K562 (cell line): ENCODE results near the gene COG2. TPM values are rescaled to one million over a fixed set of nuclear protein-coding genes. Genes with fewer than 3 reads are reported as not detected.

Source experiments
- ATF7 ChIP-seq: fragments of 450-650 bp; IDR thresholded peaks from 2 replicates; pipeline ENCODE4 v1.7.1; 2014; ENCODE audit warnings: mild to moderate bottlenecking, moderate library complexity
- HEY1 ChIP-seq: fragments of 250-450 bp; sonication (Bioruptor Pico); IDR thresholded peaks from 2 replicates; pipeline ENCODE4 v1.5.0; 2020; ENCODE audit warnings: mild to moderate bottlenecking, moderate library complexity, borderline replicate concordance
- MBD2 ChIP-seq: sonication (generic); IDR thresholded peaks from 2 replicates; pipeline ENCODE4 v1.6.1; 2016; ENCODE audit warnings: low read depth, borderline replicate concordance
- NFE2L1 ChIP-seq: fragments of 450-650 bp; IDR thresholded peaks from 2 replicates; pipeline ENCODE4 v1.6.1; 2016; ENCODE audit warnings: missing genetic modification characterization, low read depth, mild to moderate bottlenecking, missing compliant biosample characterization, moderate library complexity, borderline replicate concordance
- RHOXF2B ChIP-seq: fragments of 250-450 bp; sonication (Bioruptor Pico); conservative IDR thresholded peaks from 2 replicates; pipeline ENCODE4 v1.5.1; 2021
- YY1 ChIP-seq, 3 experiments: IDR thresholded peaks; 2 replicates each; pipeline ENCODE4 v1.6.1; 2011; ENCODE audit warnings: low read length in 2 of 3, mild to moderate bottlenecking in 2 of 3, moderate library complexity in 2 of 3, borderline replicate concordance in 1 of 3, control low read depth in 1 of 3, low read depth in 1 of 3; ENCODE audit not compliant: insufficient read depth in 3 of 3, insufficient replicate concordance in 2 of 3, control insufficient read depth in 1 of 3, insufficient read length in 1 of 3; ENCODE audit errors: extremely low read depth in 1 of 3
- ZNF766 ChIP-seq: fragments of 200-800 bp; sonication (Bioruptor generic); conservative IDR thresholded peaks from 2 replicates; pipeline ENCODE4 v1.6.1; 2016; ENCODE audit warnings: missing genetic modification characterization, missing compliant biosample characterization
- polyA plus RNA-seq, 8 experiments: library from polyadenylated mRNA; depleted of rRNA in 4 of 8; stranded (reverse) in 5 of 8; unstranded in 3 of 8; fragments of >200 nt; fragmentation: Nextera tagmentation in 2 of 8; fragmentation: Illumina TruSeq in 1 of 8; extraction: Ambion mirVana in 2 of 8; extraction: Trizol in 1 of 8; gene quantifications; 2 replicates each; pipeline versions ENCODE4 v1.2.1 to v1.2.3, GENCODE V29; 2011 to 2014; ENCODE audit warnings: inconsistent platforms in 1 of 8, missing spikeins in 1 of 8
- total RNA-seq, 7 experiments: library from RNA; depleted of rRNA in 6 of 7; stranded (reverse); fragments of >200 nt in 6 of 7; fragmentation: Illumina TruSeq in 2 of 7; extraction: Trizol in 2 of 7; gene quantifications; 2 replicates each; pipeline versions ENCODE4 v1.2.1 to v1.2.3, GENCODE V29; 2011 to 2021; ENCODE audit warnings: low replicate concordance in 1 of 7
- TF ChIP-seq, protein P1 (sequence below): sonication (generic); formaldehyde crosslinking; IDR thresholded peaks from 2 replicates; pipeline ENCODE4 v1.8.1; 2023; ENCODE audit warnings: mild to moderate bottlenecking, missing genetic modification reagents
- TF ChIP-seq, protein P2 (sequence below): fragments of 450-650 bp; IDR thresholded peaks from 2 replicates; pipeline ENCODE4 v1.6.1; 2016; ENCODE audit warnings: borderline replicate concordance
- TF ChIP-seq, protein P3 (sequence below): fragments of 250-450 bp; sonication (Bioruptor Pico); IDR thresholded peaks from 2 replicates; pipeline ENCODE4 v1.5.1; 2021; ENCODE audit warnings: mild to moderate bottlenecking
- TF ChIP-seq, protein P4 (sequence below): fragments of 250-450 bp; sonication (Bioruptor Pico); IDR thresholded peaks from 2 replicates; pipeline ENCODE4 v1.5.0; 2021
- TF ChIP-seq, protein P5 (sequence below): fragments of 250-450 bp; sonication (Bioruptor Pico); IDR thresholded peaks from 2 replicates; pipeline ENCODE4 v1.4.0; 2020

COG2 gene
- total and polyA plus RNA-seq, 9 of the 15 experiments (the other 6 are each of a cell fraction or from before 2014, with no cell fraction given), result 22.0 to 51.7 (median 33.3) TPM

DNA sequence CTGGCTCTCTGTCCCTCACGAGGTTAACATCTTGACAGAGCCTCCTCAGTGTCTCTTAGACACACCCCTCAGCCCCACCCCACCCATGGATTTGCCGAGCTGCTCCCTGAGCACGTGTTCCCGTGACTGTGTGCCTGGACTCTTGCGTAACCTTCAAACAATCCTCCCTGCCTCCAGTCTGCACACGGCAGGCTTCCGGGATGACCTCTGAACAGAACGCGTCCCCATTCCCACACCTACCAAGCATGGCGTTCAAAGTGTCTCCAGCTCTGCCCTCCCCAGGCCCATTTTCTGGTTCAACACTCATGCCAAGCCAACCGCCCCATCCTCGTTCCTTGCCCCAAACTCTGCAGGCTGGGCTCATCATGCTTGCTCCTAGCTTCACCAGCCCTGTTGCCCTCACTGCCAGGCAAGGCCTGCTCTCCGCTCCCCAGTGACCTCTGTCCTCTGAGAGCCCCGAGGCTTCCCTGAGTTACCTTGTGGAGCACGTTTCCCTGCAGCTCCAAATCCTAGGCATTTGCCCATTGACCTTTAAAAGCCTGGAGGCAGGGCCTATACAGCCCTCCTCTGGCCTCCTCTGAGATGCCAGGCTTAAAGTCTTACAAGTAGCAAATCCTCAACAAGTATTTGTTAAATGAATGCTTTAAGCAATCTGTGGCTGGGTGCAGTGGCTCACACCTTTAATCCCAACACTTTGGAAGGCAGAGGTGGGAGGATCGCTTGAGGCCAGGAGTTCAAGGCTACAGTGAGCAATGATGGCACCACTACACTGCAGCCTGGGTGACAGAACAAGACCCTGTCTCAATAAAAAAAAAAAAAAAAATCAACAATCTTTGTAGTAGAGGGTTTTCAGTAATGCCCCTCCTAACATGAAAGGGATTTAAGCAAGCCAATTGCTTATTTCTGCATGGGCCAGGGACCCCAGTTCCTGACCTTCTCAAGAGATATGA lies 66.6 kb downstream of the COG2 start (continued):
- TF ChIP-seq, protein P1, sequence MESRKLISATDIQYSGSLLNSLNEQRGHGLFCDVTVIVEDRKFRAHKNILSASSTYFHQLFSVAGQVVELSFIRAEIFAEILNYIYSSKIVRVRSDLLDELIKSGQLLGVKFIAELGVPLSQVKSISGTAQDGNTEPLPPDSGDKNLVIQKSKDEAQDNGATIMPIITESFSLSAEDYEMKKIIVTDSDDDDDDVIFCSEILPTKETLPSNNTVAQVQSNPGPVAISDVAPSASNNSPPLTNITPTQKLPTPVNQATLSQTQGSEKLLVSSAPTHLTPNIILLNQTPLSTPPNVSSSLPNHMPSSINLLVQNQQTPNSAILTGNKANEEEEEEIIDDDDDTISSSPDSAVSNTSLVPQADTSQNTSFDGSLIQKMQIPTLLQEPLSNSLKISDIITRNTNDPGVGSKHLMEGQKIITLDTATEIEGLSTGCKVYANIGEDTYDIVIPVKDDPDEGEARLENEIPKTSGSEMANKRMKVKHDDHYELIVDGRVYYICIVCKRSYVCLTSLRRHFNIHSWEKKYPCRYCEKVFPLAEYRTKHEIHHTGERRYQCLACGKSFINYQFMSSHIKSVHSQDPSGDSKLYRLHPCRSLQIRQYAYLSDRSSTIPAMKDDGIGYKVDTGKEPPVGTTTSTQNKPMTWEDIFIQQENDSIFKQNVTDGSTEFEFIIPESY, result no peak
- no peak for TF ChIP-seq NFE2L1 (tag)
- no peak for TF ChIP-seq ZNF766
- TF ChIP-seq, protein P2, sequence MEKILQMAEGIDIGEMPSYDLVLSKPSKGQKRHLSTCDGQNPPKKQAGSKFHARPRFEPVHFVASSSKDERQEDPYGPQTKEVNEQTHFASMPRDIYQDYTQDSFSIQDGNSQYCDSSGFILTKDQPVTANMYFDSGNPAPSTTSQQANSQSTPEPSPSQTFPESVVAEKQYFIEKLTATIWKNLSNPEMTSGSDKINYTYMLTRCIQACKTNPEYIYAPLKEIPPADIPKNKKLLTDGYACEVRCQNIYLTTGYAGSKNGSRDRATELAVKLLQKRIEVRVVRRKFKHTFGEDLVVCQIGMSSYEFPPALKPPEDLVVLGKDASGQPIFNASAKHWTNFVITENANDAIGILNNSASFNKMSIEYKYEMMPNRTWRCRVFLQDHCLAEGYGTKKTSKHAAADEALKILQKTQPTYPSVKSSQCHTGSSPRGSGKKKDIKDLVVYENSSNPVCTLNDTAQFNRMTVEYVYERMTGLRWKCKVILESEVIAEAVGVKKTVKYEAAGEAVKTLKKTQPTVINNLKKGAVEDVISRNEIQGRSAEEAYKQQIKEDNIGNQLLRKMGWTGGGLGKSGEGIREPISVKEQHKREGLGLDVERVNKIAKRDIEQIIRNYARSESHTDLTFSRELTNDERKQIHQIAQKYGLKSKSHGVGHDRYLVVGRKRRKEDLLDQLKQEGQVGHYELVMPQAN, result no peak
- no peak for TF ChIP-seq RHOXF2B (CRISPR knock-in tag)
- TF ChIP-seq, protein P3, sequence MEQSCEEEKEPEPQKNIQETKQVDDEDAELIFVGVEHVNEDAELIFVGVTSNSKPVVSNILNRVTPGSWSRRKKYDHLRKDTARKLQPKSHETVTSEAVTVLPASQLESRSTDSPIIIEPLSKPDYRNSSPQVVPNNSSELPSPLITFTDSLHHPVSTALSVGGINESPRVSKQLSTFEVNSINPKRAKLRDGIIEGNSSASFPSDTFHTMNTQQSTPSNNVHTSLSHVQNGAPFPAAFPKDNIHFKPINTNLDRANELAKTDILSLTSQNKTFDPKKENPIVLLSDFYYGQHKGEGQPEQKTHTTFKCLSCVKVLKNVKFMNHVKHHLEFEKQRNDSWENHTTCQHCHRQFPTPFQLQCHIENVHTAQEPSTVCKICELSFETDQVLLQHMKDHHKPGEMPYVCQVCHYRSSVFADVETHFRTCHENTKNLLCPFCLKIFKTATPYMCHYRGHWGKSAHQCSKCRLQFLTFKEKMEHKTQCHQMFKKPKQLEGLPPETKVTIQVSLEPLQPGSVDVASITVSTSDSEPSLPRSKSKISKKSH (CRISPR knock-in tag), result no peak
- TF ChIP-seq ATF7, result peak; percentile 28; the same call in 1 of the 2 replicates
- TF ChIP-seq YY1 (IDR thresholded peaks at IDR 0.05; ENCODE audit: borderline replicate concordance in 1 of 3, control insufficient read depth in 1 of 3, extremely low read depth in 1 of 3, insufficient read depth in 3 of 3, insufficient read length in 1 of 3, insufficient replicate concordance in 2 of 3, low read depth in 1 of 3, low read length in 2 of 3), result no peak
- TF ChIP-seq, protein P4, sequence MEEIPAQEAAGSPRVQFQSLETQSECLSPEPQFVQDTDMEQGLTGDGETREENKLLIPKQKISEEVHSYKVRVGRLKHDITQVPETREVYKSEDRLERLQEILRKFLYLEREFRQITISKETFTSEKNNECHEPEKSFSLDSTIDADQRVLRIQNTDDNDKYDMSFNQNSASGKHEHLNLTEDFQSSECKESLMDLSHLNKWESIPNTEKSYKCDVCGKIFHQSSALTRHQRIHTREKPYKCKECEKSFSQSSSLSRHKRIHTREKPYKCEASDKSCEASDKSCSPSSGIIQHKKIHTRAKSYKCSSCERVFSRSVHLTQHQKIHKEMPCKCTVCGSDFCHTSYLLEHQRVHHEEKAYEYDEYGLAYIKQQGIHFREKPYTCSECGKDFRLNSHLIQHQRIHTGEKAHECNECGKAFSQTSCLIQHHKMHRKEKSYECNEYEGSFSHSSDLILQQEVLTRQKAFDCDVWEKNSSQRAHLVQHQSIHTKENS (CRISPR knock-in tag), result no peak
- no peak for TF ChIP-seq HEY1 (CRISPR knock-in tag)
- no peak for TF ChIP-seq MBD2
- TF ChIP-seq, protein P5, sequence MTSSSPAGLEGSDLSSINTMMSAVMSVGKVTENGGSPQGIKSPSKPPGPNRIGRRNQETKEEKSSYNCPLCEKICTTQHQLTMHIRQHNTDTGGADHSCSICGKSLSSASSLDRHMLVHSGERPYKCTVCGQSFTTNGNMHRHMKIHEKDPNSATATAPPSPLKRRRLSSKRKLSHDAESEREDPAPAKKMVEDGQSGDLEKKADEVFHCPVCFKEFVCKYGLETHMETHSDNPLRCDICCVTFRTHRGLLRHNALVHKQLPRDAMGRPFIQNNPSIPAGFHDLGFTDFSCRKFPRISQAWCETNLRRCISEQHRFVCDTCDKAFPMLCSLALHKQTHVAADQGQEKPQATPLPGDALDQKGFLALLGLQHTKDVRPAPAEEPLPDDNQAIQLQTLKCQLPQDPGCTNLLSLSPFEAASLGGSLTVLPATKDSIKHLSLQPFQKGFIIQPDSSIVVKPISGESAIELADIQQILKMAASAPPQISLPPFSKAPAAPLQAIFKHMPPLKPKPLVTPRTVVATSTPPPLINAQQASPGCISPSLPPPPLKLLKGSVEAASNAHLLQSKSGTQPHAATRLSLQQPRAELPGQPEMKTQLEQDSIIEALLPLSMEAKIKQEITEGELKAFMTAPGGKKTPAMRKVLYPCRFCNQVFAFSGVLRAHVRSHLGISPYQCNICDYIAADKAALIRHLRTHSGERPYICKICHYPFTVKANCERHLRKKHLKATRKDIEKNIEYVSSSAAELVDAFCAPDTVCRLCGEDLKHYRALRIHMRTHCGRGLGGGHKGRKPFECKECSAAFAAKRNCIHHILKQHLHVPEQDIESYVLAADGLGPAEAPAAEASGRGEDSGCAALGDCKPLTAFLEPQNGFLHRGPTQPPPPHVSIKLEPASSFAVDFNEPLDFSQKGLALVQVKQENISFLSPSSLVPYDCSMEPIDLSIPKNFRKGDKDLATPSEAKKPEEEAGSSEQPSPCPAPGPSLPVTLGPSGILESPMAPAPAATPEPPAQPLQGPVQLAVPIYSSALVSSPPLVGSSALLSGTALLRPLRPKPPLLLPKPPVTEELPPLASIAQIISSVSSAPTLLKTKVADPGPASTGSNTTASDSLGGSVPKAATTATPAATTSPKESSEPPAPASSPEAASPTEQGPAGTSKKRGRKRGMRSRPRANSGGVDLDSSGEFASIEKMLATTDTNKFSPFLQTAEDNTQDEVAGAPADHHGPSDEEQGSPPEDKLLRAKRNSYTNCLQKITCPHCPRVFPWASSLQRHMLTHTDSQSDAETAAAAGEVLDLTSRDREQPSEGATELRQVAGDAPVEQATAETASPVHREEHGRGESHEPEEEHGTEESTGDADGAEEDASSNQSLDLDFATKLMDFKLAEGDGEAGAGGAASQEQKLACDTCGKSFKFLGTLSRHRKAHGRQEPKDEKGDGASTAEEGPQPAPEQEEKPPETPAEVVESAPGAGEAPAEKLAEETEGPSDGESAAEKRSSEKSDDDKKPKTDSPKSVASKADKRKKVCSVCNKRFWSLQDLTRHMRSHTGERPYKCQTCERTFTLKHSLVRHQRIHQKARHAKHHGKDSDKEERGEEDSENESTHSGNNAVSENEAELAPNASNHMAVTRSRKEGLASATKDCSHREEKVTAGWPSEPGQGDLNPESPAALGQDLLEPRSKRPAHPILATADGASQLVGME (CRISPR knock-in tag), result no peak
